GM06990 (cell line): ENCODE results near the gene DPP10.

Source experiments
- DNase-seq: peaks from one replicate; pipeline ENCODE4 v3.0.0-alpha.2; 2011; ENCODE audit not compliant: insufficient read length; ENCODE audit errors: extremely low read depth
- H3K27me3 ChIP-seq: replicated peaks from 2 replicates; pipeline ENCODE4 v1.6.0; 2011; ENCODE audit warnings: low read length; ENCODE audit not compliant: control insufficient read depth, insufficient read depth
- H3K36me3 ChIP-seq: 2 replicates; pipeline ENCODE4 v1.5.1; 2011; ENCODE audit warnings: low read length; ENCODE audit not compliant: control insufficient read depth, insufficient read depth
- H3K4me3 ChIP-seq: replicated peaks from 2 replicates; pipeline ENCODE4 v1.5.1; 2011; ENCODE audit warnings: low read depth, mild to moderate bottlenecking, control low read depth, low read length
- CTCF ChIP-seq: IDR thresholded peaks from 2 replicates; pipeline ENCODE4 v1.5.1; 2011; ENCODE audit warnings: low read length, control low read depth, mild to moderate bottlenecking, inconsistent platforms; ENCODE audit not compliant: insufficient read depth, poor library complexity, severe bottlenecking

DPP10 gene

GRCh38 chr2:115384399-115384798, 942.0 kb downstream of the DPP10 start:
- no peak overlapping the region for H3K4me3 ChIP-seq
- TF ChIP-seq CTCF, result no peak
- H3K27me3 ChIP-seq, result no peaks in the 10 kb centered on the region
- no peaks in the 10 kb centered on the region for H3K36me3 ChIP-seq
- DNase-seq, result no peak

- Histone ChIP-seq H3K36me3 (no peaks in the 10 kb centered on the region), H3K27me3 (no peaks in the 10 kb centered on the region), H3K4me3 (no peak overlapping the region)
- no peak for TF ChIP-seq CTCF
- no peak for DNase-seq
Measured at GRCh38 chr2:115386465-115386864, 944.0 kb downstream of the DPP10 start.

- no peak for DNase-seq
- TF ChIP-seq CTCF, result no peak
- Histone ChIP-seq H3K4me3 (no peak overlapping the region), H3K36me3 (no peaks in the 10 kb centered on the region), H3K27me3 (no peaks in the 10 kb centered on the region)
Measured at GRCh38 chr2:115389024-115389423, 946.6 kb downstream of the DPP10 start.

- no peak for DNase-seq
- H3K4me3 ChIP-seq, result no peak overlapping the region
- H3K27me3 ChIP-seq, result no peaks in the 10 kb centered on the region
- TF ChIP-seq CTCF, result no peak
- H3K36me3 ChIP-seq, result no peaks in the 10 kb centered on the region
Measured at GRCh38 chr2:115389898-115390565, 947.6 kb downstream of the DPP10 start.

GRCh38 chr2:115396579-115396978, 954.1 kb downstream of the DPP10 start:
- no peaks in the 10 kb centered on the region for H3K36me3 ChIP-seq
- no peaks in the 10 kb centered on the region for H3K27me3 ChIP-seq
- DNase-seq, result no peak
- no peak overlapping the region for H3K4me3 ChIP-seq
- no peak for TF ChIP-seq CTCF

GRCh38 chr2:115400940-115401339, 958.5 kb downstream of the DPP10 start:
- TF ChIP-seq CTCF, result no peak
- DNase-seq, result no peak
- Histone ChIP-seq H3K27me3 (no peaks in the 10 kb centered on the region), H3K4me3 (no peak overlapping the region), H3K36me3 (no peaks in the 10 kb centered on the region)
